HEK293 (cell line): ENCODE results near the gene SPRED2.

Experiments used
- CTCF ChIP-seq: fragments of 450-650 bp; formaldehyde crosslinking; IDR thresholded peaks from 2 replicates; pipeline ENCODE4 v1.5.1; 2016; ENCODE audit warnings: missing biosample characterization, missing genetic modification characterization
- REST ChIP-seq: fragments of 450-650 bp; formaldehyde crosslinking; IDR thresholded peaks from 2 replicates; pipeline ENCODE4 v1.5.1; 2016; ENCODE audit warnings: missing biosample characterization, missing genetic modification characterization
- ZNF214 ChIP-seq: fragments of 450-650 bp; formaldehyde crosslinking; IDR thresholded peaks from 2 replicates; pipeline ENCODE4 v1.5.1; 2017; ENCODE audit warnings: missing biosample characterization, mild to moderate bottlenecking, missing genetic modification characterization, borderline replicate concordance
- ZNF473 ChIP-seq: fragments of 450-650 bp; formaldehyde crosslinking; IDR thresholded peaks from 2 replicates; pipeline ENCODE4 v1.5.1; 2017; ENCODE audit warnings: missing biosample characterization, missing genetic modification characterization
- ZNF501 ChIP-seq: fragments of 450-650 bp; formaldehyde crosslinking; IDR thresholded peaks from 2 replicates; pipeline ENCODE4 v1.5.1; 2016; ENCODE audit warnings: missing biosample characterization, missing genetic modification characterization
- ZNF610 ChIP-seq: fragments of 450-650 bp; formaldehyde crosslinking; IDR thresholded peaks from 2 replicates; pipeline ENCODE4 v1.5.1; 2016; ENCODE audit warnings: missing biosample characterization, missing genetic modification characterization, borderline replicate concordance
- ZNF692 ChIP-seq: fragments of 450-650 bp; formaldehyde crosslinking; IDR thresholded peaks from 2 replicates; pipeline ENCODE4 v1.5.1; 2016; ENCODE audit warnings: missing biosample characterization, missing genetic modification characterization

DNA sequence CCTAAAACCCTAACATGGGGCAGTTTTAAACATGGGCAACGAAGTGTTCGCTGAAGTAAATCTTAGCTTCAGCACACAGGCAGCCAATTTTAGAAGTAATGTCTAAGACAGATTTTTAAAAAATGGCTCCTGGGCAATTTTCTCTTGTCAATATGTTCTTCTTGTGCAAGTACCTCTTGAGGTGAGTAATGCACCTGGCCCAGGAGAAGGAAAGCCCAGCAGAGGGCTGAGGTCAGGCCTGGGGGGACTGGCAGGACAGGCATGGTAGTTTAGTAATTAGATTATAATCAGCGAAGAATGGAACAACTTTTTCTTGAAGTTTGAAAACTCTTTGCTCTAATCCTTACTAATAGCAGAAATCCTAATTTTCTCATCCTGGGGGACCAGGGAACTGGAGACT lies 77.6 kb downstream of the SPRED2 start:
- TF ChIP-seq ZNF473 (tag by site-specific recombination), result no peak
- TF ChIP-seq REST, result no peak
- no peak for TF ChIP-seq ZNF501 (tag by site-specific recombination)
- TF ChIP-seq ZNF214, result no peak
- TF ChIP-seq ZNF692 (tag by site-specific recombination), result no peak
- TF ChIP-seq CTCF (tag by site-specific recombination), result no peak
- no peak for TF ChIP-seq ZNF610 (tag by site-specific recombination)
